GM04503 (cell line): Measurements from ENCODE around the gene GAB1.

ENCODE experiments used
- DNase-seq: peaks from one replicate; pipeline ENCODE4 v3.0.0-alpha.2; 2012; ENCODE audit warnings: low read depth

The GAB1 gene

DNA sequence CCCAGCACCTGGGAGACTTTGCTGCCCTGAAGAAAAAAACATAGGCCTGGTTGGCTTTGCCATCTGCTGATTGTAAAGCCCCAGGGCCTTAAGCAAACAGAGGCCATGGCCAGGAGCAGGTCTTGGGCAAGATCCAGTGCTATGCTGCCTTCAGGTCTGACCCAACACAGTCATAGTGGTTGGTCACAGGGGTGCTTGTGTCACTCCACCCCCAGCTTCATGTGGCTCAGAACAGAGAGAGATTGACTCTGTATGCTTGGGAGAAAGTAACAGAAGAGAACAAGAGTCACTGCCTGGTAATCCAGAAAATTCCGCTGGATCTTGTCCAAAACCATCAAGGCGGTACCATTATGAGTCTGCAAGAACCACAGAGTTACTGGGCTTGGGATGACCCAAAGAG lies 152.4 kb downstream of the GAB1 start:
- no peak for DNase-seq

DNA sequence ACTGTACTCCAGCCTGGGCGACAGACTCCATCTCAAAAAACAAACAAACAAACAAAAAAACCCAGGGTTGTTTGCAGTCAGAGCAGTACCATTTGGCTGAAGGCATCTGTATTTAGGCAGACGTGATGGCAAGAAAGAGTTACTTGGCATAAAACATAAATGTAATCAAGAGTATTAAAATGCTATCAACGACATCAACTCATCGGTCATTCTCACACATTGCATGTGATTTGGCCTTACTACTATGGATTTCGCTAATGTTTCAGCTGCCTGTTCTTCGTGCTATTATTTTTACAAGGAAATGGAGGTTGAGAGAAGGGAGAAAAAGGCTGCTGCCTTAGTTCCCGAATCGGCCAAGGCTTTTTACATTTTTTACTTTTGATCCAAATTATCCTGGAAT lies 161.3 kb downstream of the GAB1 start:
- DNase-seq: no peak

DNA sequence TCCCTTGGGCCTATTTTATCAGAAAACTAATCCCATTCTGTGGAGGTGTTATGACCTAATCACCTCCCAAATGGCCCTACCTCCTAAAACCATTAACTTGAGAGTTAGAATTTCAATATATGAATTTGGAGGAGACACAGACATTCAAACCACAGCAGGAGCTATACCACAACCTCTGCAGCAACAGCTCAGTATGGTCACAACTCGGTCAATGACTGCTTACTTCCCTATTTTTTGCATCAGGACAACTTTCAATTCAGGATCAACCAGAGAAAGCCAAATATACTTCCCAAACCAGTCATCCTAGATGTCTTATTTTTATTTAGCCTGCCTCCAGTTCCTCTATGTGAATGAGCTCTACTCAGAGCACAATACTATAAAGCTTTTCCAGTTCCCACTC lies 165.6 kb downstream of the GAB1 start:
- DNase-seq: no peak

DNA sequence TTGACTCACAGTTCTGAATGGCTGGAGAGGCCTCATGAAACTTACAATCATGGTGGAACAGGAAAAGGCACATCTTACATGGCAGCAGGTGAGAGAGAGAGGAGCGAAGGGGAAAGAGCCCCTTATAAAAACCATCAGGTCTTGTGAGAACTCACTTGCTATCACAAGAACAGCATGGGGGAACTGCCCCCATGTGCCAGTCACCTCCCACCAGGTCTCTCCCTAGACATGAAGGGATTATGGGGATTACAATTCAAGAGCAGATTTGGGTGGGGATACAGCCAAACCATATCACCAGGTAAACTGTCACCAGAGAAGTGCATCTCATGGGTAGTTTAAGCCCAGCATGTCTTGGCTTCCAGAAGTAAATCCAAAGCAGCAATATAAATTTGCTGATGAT lies 169.4 kb downstream of the GAB1 start:
- no peak for DNase-seq

DNA sequence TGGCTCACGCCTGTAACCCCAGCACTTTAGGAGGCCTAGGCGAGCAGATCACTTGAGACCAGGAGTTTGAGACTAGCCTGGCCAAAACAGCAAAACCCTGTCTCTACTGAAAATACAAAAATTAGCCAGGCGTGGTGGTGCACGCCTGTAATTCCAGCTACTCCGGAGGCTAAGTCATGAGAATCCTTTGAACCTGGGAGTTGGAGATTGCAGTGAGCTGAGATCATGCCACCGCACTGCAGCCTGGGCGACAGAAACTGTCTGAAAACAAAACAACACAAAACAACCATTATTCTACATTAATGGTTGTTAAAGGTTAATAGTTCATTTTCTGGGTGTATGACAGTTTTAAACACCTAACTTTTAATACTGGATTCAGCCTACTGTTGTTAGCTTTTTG lies 175.2 kb downstream of the GAB1 start:
- DNase-seq: no peak

DNA sequence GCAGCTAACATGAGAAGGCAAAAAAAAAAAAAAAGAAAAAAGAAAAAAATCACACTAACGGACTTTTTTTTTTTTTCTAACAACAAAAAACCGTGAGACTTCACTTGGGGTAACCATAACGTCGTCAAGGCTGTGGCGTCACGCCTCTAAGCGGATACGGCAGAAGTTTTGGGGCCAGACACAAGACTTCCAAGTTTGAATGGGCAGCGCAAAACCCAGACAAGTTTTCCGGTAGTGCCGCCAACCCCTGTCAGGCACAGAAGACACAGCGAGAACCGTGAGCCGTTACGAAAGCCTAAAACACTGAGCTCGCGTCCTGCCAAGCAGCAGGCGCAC lies 176.3 kb downstream of the GAB1 start:
- no peak for DNase-seq

DNA sequence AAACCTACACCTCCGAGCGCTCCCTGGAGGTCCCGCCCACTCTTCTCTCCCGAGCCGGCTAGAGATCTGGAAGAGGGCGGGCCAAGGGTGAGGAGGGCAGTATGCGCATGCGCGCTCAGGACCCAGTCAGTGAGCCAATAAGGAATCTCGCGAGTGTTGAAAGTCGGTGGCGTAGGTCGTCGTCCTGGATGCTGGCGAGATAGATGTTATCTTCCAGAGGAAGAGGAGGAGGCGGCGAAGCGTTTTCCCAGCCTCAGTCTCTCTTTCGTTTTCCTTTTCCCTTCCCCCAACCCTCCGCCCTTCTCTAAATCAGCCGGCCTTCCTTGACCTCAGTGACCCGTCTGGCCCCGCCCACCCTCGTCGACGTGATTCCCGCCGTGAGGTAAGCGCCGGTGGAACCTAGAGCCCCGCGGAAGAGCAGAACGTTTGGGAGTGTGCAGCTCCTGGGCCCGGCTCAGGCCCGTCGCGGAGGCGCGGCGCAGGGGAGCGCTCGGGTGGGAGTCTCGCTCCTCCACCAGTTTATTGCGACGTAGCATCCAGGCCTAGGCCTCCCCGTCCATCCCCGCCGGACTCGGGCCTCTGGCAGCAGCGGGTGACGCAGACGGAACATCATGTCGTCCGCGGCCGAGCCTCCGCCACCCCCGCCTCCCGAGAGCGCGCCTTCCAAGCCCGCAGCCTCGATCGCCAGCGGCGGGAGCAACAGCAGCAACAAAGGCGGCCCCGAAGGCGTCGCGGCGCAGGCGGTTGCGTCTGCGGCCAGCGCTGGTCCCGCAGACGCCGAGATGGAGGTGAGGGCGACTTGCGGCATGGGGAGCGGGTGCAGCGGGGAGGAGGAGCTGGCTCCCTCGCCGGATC lies 176.9 kb downstream of the GAB1 start, which contains the start of gene SMARCA5:
Gene SMARCA5, plus strand, starts transcription at position 389 of the 855 bp plus-strand sequence. Its CDS starts 223 bp downstream, at position 612.
- DNase-seq: peak; percentile 89

DNA sequence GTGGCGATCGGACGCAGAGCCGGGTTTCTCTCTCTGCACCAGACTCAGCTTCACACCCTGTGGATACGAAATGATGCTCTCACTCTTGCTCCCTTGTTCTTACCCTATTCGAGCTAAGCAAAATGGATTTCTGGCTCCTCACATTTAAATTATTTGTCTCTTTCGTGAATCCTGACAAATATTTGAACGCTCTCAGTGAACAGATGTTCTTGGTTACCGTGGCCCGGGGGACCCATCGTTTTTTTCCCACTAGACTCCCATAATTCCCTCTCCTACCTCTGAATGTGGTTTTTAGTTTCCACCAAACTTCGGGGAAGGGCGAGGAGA lies 177.5 kb downstream of the GAB1 start:
- peak; percentile 12 for DNase-seq

DNA sequence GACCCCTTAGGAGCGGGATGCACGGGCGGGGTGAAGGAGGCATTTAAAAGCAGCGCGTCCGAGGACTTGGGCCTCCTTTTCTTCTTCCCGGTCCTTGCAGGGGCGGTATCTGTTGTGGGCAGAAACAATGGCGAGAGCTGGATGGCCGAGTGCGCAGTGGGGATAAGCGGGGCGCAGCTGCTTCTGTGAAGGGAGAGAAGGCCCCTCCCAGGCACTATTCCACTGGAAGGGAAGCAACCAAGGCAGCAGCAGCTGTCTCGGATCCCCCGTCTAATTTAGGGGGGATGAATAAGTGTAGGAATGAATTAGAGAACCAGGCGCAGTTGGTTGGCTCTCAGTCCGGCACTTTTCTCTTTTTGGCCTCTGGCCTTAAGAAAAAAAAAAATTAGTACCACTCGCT lies 177.8 kb downstream of the GAB1 start:
- peak; percentile 12 for DNase-seq

DNA sequence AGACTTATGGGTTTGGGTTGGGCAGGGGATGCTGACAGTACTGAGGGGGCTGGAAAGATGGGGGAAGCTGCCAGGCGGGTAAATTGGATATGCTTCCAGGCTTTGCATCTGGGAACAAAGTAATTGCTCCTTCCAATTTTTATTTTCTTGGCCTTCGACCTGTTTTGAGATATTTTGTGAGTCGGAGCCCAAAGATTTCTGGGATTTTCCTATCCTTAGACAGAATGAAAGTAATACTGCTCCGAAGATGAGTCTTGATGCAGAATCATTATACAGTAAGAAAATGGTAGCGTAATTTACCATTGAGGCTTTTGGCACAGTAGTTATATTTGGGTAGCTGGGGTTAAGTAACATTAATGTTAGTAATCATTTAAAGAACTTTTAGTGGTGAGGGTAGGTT lies 178.2 kb downstream of the GAB1 start:
- no peak for DNase-seq

DNA sequence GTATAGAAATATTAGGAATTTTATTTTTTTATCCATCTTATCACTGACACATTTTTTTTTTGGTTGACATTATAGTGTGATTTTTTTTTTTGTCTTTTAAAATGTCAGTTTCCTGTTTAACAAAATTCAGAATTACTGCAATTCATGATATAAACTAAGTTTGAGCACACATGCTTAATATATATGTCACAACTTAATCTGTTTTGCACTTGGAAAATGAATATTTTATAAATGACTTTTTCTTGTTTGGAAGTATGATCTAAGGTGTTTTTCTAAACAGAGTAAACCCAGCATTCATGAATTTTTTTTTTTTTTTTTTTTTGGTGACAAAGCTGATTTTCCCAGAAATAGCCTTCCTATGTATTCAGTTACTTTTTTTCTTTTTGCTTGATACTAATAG lies 179.2 kb downstream of the GAB1 start:
- DNase-seq: no peak

DNA sequence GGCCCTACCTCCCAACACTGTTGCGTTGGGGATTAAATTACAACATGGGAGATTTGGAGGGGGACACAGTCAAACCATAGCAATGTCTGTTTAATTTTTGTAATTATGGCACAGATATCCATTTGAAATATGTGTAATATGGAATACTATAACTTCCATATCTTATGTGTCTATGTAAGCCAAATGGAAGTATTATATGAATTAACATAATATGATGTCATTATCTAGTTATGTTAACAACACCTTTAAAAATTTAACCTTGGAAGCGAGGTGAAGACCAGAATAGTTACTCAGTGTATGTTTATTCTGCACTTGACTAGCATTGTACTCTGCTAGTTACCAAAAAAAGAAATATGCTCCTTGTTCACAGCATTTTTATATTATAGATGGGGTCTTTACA lies 181.1 kb downstream of the GAB1 start:
- no peak for DNase-seq
